ENCODE measurements around the gene SLC8A1. TPM values are rescaled to one million over a fixed set of nuclear protein-coding genes. Genes with fewer than 3 reads are reported as not detected.

The SLC8A1 gene
- total RNA-seq, 2 experiments from 2014 or later = 0.47 to 0.59 TPM

- H3K36me3 Mint-ChIP-seq (ENCODE audit: low read depth) = no peaks in the 10 kb centered on the region
- DNase-seq (no peak), ATAC-seq (ENCODE audit: poor library complexity) (no peak)
- H3K9me3 ChIP-seq (ENCODE audit: control insufficient read depth in 1 of 2, insufficient read depth in 1 of 2, low read length in 2 of 2) = no peaks in the 10 kb centered on the region
- no peaks in the 10 kb centered on the region for H3K27me3 Mint-ChIP-seq
- H3K4me3 ChIP-seq (ENCODE audit: low read length) = no peak overlapping the region
- H3K4me1 ChIP-seq (ENCODE audit: insufficient read depth, low read length) = no peaks in the 10 kb centered on the region
- CTCF ChIA-PET = no interaction called here
- no peak overlapping the region for H3K4me3 Mint-ChIP-seq
- H3K27ac ChIP-seq (ENCODE audit: low read depth in 1 of 2, low read length in 2 of 2) = no peak overlapping the region
- TF ChIP-seq CTCF (IDR thresholded peaks at IDR 0.05) = no peak
- intact Hi-C loops (cut with DNase I, micrococcal nuclease) = no loop called here
- no peaks in the 10 kb centered on the region for H3K4me1 Mint-ChIP-seq (ENCODE audit: low read depth)
- no peaks in the 10 kb centered on the region for H3K9me3 Mint-ChIP-seq
- H3K36me3 ChIP-seq (ENCODE audit: insufficient read depth, low read length) = no peaks in the 10 kb centered on the region
- POLR2A ChIA-PET = no interaction called here
- H3K27ac Mint-ChIP-seq = no peak overlapping the region
- H3K27me3 ChIP-seq (ENCODE audit: control insufficient read depth in 1 of 2, insufficient read depth in 2 of 2, low read length in 2 of 2) = no peaks in the 10 kb centered on the region
Measured at GRCh38 chr2:40226637-40227036, 225.3 kb downstream of the SLC8A1 start.

- ChIA-PET CTCF (no interaction called here), POLR2A (no interaction called here)
- DNase-seq (no peak), ATAC-seq (ENCODE audit: poor library complexity) (no peak)
- H3K4me1 ChIP-seq (ENCODE audit: insufficient read depth, low read length) = no peaks in the 10 kb centered on the region
- no peaks in the 10 kb centered on the region for H3K27me3 ChIP-seq (ENCODE audit: control insufficient read depth in 1 of 2, insufficient read depth in 2 of 2, low read length in 2 of 2)
- H3K9me3 ChIP-seq (ENCODE audit: control insufficient read depth in 1 of 2, insufficient read depth in 1 of 2, low read length in 2 of 2) = no peaks in the 10 kb centered on the region
- intact Hi-C loops (cut with DNase I, micrococcal nuclease) = no loop called here
- Mint-ChIP-seq H3K27me3 (no peaks in the 10 kb centered on the region), H3K4me1 (ENCODE audit: low read depth) (no peaks in the 10 kb centered on the region), H3K4me3 (no peak overlapping the region), H3K36me3 (ENCODE audit: low read depth) (no peaks in the 10 kb centered on the region), H3K9me3 (no peaks in the 10 kb centered on the region), H3K27ac (no peak overlapping the region)
- no peaks in the 10 kb centered on the region for H3K36me3 ChIP-seq (ENCODE audit: insufficient read depth, low read length)
- TF ChIP-seq CTCF (IDR thresholded peaks at IDR 0.05) = no peak
- no peak overlapping the region for H3K4me3 ChIP-seq (ENCODE audit: low read length)
- no peak overlapping the region for H3K27ac ChIP-seq (ENCODE audit: low read depth in 1 of 2, low read length in 2 of 2)
Measured at GRCh38 chr2:40225670-40226210, 226.2 kb downstream of the SLC8A1 start.

- H3K27ac ChIP-seq (ENCODE audit: low read depth in 1 of 2, low read length in 2 of 2) = no peak overlapping the region
- CTCF ChIA-PET = no interaction called here
Measured at GRCh38 chr2:40224318-40224717, 227.6 kb downstream of the SLC8A1 start.

More at GRCh38 chr2:40224318-40224717, 227.6 kb downstream of the SLC8A1 start:
- Mint-ChIP-seq H3K4me1 (ENCODE audit: low read depth) (no peaks in the 10 kb centered on the region), H3K9me3 (no peaks in the 10 kb centered on the region), H3K27me3 (no peaks in the 10 kb centered on the region), H3K36me3 (ENCODE audit: low read depth) (no peaks in the 10 kb centered on the region), H3K4me3 (no peak overlapping the region), H3K27ac (no peak overlapping the region)
- Histone ChIP-seq H3K36me3 (ENCODE audit: insufficient read depth, low read length) (no peaks in the 10 kb centered on the region), H3K9me3 (ENCODE audit: control insufficient read depth in 1 of 2, insufficient read depth in 1 of 2, low read length in 2 of 2) (no peaks in the 10 kb centered on the region), H3K27me3 (ENCODE audit: control insufficient read depth in 1 of 2, insufficient read depth in 2 of 2, low read length in 2 of 2) (no peaks in the 10 kb centered on the region), H3K4me1 (ENCODE audit: insufficient read depth, low read length) (no peaks in the 10 kb centered on the region), H3K4me3 (ENCODE audit: low read length) (no peak overlapping the region)
- intact Hi-C loops (cut with DNase I, micrococcal nuclease) = no loop called here
- DNase-seq (no peak), ATAC-seq (ENCODE audit: poor library complexity) (no peak)
- POLR2A ChIA-PET = no interaction called here
- TF ChIP-seq CTCF (IDR thresholded peaks at IDR 0.05) = no peak
